ENCODE measurements around the gene FGF21.
"Not testable (repeated sequence)": the region's sequence is repeated elsewhere in the genome, so short reads cannot be mapped to it uniquely, and the experiment has no call there.

Gene FGF21

DNA sequence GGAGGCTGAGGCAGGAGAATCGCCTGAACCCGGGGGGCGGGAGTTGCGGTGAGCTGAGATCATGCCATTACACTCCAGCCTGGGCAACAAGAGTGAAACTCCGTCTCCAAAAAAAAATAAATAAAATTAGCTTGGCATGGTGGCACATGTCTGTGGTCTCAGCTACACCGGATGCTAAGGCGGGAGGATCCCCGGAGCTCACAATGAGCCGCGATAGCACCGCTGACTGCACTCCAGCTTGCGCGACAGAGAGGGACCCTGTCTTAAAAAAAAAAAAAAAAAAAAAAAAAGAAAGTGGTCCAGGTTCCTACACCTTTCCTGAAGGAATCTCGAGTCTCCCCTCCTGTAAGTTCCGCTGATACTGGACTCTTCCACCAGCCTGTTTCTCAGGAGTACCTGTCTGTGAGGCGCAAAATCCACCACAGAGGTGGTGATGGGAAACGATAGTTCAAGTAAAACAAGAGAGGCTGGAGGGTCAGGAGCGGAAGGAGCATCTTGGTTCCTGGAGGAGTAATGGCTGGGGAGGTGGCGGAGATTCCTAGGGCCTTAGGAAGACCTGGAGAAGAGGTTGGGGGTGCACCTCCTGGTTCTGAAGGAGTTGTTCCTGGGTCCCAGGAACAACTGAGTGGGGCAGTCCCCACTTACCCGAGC lies 3.4 kb upstream of the FGF21 start:
- no peak for DNase-seq (ENCODE audit: low read depth in 2 of 2)

DNA sequence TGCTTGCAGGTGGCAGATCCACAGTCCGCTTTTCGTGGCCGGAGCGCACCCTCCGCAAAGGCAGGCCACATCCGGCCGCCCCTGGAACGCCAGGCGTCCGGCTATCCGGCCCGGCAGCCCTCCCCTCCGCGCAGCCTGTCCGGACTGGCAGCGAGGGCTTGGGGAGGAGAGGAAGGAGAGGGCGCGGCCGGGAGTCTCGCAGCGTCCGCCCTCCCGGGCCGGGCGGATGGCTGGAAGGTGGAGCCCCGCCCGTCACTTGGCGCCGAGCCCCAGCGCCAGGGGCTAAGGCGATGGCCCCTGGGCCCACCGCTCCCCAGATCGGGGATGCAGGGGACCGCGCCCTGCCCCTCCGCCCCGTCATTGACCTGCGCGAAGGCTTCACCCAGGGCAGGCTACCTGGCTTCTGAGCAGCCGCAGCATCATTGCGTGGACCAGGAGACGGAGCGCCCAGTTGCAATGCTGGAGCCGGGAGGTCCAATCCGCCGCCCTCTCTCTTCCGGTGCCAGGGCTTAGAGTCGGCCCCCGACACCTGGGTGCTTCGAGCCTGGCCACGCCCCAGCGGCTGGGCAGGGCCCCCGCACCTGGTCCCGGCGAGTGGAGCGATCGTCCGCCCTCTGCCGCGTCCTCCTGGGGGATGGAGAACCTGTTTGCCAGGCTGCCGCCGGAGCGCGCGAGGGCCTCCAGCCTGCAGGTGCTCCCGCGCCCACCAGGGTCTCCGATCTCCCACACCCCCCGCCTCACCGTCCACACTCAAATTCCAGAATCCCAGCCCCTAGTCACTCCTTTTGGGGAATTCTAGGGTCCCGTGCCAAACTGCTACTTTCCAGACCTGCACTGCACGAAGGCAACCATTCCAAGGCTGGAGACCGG lies 2.6 kb upstream of the FGF21 start, which contains the start of gene FUT1:
Gene FUT1, minus strand, starts transcription at position 146 of the 870 bp plus-strand sequence. CDS start 1,360 bp downstream, outside the sequence.
- no peak for DNase-seq (ENCODE audit: low read depth in 2 of 2)

DNA sequence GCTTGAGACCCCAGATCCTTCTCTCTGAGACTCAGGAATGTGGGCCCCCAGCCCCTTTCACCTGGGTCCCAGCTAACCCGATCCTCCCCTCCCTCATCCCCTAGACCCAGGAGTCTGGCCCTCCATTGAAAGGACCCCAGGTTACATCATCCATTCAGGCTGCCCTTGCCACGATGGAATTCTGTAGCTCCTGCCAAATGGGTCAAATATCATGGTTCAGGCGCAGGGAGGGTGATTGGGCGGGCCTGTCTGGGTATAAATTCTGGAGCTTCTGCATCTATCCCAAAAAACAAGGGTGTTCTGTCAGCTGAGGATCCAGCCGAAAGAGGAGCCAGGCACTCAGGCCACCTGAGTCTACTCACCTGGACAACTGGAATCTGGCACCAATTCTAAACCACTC lies 463 bp downstream of the FGF21 start:
- DNase-seq (ENCODE audit: low read depth in 2 of 2): no peak

DNA sequence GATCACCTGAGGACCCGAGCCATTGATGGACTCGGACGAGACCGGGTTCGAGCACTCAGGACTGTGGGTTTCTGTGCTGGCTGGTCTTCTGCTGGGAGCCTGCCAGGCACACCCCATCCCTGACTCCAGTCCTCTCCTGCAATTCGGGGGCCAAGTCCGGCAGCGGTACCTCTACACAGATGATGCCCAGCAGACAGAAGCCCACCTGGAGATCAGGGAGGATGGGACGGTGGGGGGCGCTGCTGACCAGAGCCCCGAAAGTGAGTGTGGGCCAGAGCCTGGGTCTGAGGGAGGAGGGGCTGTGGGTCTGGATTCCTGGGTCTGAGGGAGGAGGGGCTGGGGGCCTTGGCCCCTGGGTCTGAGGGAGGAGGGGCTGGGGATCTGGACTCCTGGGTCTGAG lies 888 bp downstream of the FGF21 start:
- no peak for DNase-seq (ENCODE audit: low read depth in 2 of 2)

DNA sequence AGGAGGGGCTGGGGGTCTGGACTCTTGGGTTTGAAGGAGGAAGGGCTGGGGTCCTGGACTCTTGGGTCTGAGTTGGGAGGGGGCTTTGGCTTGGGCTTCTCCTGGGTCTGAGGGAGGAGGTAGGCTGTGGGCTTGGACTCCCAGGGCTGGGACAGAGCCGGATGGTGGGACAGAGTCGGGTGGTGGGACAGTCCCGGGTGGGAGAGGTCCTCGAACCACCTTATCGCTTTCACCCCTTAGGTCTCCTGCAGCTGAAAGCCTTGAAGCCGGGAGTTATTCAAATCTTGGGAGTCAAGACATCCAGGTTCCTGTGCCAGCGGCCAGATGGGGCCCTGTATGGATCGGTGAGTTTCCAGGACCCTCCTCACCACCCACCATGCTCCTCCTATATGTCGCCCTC lies 1.4 kb downstream of the FGF21 start:
- DNase-seq (ENCODE audit: low read depth in 2 of 2): no peak

DNA sequence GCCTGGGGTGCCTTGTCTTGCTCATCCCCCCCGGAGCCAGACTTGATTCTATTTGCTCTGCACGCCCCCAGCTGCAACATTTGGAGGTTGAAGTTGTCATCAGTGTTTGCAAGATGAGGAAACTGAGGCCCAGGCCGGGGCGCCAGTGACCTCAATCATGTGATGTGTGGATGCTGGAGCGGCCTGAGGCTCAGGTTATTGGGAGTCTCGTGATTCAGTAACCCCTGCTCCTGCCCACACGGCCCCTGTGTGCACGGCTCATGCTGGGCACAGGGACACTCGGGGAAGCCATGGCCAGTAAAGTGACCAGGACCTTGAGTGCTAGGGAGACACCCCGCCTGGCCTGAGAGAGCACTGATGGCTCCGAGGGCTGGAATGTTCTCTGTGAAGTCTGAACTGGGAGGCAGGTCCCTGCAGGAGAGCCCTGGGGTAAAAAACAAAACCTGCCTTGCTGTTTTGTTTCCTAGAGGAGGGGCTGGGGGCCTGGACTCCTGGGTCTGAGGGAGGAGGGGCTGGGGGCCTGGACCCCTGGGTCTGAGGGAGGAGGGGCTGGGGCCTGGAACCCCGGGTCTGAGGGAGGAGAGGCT lies 1.9 kb downstream of the FGF21 start:
- no peak for DNase-seq (ENCODE audit: low read depth in 2 of 2)

DNA sequence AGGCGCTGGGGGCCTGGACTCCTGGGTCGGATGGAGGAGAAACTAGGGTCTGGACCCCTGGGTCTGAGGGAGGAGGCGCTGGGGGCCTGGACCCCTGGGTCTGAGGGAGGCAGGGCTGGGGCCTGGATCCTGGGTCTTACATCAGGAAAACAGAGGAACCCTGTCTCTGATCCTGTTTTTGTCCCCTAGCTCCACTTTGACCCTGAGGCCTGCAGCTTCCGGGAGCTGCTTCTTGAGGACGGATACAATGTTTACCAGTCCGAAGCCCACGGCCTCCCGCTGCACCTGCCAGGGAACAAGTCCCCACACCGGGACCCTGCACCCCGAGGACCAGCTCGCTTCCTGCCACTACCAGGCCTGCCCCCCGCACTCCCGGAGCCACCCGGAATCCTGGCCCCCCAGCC lies 2.4 kb downstream of the FGF21 start:
- no peak for DNase-seq (ENCODE audit: low read depth in 2 of 2)

DNA sequence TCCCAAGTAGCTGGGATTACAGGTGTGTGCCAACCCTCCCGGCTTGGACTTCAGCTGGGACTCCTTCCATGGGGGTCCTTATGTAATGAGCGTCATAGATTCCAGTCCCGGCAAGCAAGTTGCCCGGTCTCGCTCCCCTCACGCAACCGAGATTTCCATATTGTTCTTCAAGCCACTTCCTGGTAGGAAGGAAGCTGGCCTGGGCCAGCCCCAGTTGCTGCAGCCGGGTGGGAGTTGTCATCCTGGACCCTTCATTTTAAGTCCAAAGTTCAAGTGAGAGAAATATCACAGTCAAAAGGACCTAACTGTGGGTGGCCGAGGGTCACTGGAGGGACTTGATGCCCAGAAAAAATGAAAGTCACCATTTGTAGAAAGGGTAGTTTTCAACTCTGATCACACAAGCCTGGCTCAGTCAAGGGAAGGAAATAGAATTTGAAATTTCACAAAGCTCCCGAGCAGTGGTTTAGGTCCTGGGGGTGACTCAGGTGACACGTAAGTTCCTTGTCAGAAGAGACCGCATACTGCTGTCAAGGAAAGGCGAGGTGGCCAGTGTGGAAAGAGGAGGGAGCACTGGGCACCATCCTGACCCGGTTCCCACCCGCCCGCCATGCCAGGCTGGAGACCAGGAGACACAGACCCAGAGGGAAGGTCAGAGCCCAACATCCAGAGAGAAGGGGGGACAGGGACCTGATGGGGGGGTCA lies 5.3 kb downstream of the FGF21 start:
- no peak for DNase-seq (ENCODE audit: low read depth in 2 of 2)

DNA sequence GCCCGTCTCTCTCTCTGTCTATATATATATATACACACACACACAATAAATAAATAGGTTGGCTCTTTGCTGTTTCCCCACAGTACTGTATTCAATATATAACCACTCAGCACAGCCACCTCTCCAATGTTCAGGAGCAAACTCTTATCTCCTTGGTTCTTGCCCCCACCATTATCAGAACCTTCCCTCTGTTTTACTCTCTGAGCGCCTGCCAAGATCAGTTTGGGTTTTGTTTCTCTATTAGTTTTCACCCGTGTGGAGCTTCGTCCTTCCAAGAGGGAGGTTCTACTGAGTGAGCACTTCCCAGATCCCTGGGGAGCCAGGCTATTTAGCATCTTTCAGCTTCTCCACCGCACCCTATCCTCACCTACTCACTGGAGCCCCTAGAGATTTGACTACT lies 10.5 kb downstream of the FGF21 start:
- DNase-seq (ENCODE audit: low read depth in 2 of 2): not testable (repeated sequence)

DNA sequence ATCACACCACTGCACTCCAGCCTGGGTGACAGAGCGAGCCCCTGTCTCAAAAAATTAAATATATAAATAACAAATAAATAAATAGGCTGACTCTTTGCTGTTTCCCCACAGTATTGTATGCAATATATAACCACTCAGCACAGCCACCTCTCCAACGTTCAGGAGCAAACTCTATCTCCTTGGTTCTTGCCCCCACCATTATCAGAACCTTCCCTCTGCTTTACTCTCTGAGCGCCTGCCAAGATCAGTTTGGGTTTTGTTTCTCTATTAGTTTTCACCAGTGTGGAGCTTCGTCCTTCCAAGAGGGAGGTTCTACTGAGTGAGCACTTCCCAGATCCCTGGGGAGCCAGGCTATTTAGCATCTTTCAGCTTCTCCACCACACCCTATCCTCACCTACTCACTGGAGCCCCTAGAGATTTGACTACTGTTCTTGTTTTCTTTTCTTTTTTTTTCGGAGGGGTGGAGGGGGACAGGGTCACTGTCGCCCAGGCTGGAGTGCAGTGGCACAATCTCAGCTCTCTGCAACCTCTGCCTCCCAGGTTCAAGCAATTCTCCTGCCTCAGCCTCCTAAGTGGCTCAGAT lies 12.9 kb downstream of the FGF21 start:
- DNase-seq (ENCODE audit: low read depth in 2 of 2): not testable (repeated sequence)

DNA sequence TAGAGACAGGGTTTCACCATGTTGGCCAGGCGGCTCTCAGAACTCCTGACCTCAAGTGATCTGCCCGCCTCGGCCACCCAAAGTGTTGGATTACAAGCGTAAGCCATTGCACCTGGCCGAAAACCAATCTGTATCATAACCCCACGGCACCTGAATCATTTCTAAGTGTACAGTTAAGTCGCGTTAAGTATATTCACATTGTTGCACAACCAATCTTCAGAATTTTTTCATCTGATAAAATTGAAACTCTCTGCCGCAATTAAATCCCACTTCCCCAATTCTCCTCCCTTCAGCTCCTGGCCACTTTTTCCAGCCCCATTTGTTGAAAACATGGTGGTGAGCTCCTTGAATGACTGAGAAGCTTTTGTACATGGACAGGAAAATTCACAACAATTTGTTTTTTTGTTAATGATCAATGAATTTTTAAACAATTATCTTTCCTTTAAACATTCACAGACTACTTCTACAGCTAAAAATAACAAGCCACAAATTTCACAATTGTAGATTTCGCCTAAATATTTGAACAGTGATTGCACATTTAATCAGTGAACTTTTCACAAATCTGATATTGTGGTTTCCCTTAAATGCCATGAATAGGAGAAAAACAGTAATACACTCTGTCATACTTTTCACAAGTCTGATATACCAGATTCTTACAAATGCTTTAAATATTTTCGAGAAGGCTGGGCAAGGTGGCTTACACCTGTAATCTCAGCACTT lies 13.8 kb downstream of the FGF21 start:
- DNase-seq (ENCODE audit: low read depth in 2 of 2): no peak

DNA sequence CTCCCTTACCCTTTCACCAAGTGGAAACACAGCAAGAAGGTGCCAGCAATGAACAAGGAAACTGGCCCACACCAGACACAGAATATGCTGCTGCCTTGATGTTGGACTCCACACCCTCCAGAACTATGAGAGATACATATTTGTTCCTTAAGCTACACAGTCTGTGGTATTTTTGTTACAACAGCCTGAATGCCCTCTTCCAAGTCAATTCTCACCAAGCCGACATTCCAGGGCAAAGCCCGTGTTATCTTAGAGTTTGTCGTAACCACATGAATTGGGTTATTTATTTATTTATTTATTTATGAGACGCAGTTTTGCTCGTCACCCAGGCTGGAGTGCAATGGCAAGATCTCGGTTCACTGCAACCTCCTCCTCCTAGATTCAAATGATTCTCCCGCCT lies 14.9 kb downstream of the FGF21 start:
- DNase-seq (ENCODE audit: low read depth in 2 of 2): no peak

DNA sequence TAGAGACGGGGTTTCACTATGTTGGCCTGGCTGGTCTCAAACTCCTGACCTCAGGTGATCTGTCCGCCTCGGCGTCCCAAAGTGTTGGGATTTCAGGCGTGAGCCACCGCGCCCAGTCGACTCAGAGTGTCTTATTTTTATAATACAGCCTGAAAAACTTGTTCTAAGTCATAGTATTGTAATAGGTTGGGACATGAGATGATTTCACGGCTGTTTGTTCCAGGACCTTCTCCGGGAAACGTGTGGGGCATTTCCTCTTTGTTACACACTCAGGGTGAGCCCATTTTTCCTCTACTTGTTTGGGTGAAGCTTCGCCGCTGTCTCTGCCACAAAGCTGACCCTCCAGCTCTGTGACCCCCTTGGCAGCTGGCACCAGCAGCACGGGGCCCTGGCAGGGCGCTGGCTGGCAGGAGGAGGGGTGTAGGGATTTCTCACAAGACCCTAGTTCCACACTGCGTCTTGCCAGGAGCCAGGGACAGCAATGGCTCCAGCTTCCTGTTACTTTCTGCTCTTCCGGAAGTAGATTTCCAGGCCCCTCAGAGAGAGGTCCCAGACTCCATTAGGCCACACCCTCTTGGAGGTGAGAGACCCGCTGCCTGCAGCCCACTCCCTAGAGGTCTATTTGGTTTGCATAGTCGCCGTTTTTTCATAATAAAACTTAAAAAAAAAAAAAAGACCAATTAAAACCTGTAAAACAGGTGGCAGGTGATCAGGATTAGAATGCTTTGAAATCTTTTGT lies 15.6 kb downstream of the FGF21 start:
- no peak for DNase-seq (ENCODE audit: low read depth in 2 of 2)

DNA sequence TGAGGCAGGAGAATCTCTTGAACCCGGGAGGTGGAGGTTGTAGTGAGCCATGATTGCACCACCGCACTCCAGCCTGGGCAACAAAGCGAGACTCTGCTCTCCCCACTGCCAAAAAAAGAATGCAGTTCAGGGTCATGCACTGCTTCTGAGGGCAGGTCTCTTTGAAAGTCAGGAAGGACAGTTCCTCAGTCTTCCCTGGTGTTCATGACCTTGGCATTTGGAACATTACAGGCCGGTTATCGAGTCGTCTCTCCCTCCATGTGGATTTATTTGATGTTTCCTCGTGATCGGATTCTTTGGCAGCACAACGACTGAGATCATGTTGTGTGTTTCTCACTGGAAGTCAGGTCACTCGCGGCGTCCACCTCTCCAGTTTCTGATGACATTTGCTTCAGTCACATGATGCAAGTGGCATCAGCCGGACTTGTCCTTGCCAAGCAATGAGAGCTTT lies 17.2 kb downstream of the FGF21 start:
- no peak for DNase-seq (ENCODE audit: low read depth in 2 of 2)

DNA sequence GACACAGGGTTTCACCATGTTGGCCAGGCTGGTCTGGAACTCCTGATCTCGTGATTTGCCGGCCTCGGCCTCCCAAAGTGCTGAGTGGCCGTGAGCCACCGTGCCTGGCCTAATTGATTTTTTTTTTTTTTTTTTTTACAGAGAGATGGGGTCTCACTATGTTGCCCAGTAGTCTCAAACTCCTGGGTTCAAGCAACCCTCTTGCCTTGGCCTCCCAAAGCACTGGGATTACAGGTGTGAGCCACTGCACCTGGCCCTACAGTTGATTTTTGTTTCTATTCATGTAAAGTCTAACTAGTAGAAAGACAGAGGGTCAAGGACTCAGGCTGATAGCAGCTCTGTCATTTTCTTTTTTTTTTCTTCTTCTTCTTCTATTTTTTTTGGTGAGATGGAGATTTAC lies 21.8 kb downstream of the FGF21 start:
- DNase-seq (ENCODE audit: low read depth in 2 of 2): no peak

DNA sequence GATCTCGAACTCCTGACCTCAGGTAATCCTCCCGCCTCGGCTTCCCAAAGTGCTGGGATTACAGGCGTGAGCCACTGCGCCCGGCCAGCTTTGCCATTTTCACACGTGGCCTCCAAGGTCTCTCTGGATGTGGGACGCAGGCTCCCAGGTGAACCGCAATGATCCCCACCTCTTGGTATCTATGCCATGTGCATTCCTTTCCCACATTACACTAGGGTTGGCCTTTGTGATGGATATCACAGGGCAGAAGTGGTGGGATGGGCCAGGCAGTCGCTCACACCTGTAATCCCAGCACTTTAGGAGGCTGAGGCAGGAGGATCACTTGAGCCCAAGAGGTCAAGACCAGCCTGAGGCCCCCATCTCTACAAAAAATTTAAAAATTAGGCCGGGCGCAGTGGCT lies 22.4 kb downstream of the FGF21 start:
- no peak for DNase-seq (ENCODE audit: low read depth in 2 of 2)

DNA sequence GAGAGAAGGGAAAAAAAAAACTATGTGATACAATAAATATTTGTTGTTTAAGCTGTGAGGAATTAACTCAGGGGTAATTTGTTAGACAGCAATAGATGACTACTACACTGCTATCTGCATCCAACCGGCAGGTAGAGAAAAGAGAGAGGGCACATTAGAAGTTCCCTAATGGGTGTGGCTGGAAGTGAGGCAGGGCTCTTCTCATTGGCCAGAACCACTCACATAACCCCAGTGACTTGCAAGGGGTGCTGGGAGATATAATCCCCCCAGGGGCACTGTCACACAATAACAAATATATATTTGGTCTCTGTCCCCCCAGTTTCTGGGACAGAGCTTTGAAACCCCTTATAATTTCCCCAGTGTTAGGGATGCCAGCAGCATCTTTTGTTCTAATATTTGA lies 24.3 kb downstream of the FGF21 start:
- DNase-seq (ENCODE audit: low read depth in 2 of 2): no peak

DNA sequence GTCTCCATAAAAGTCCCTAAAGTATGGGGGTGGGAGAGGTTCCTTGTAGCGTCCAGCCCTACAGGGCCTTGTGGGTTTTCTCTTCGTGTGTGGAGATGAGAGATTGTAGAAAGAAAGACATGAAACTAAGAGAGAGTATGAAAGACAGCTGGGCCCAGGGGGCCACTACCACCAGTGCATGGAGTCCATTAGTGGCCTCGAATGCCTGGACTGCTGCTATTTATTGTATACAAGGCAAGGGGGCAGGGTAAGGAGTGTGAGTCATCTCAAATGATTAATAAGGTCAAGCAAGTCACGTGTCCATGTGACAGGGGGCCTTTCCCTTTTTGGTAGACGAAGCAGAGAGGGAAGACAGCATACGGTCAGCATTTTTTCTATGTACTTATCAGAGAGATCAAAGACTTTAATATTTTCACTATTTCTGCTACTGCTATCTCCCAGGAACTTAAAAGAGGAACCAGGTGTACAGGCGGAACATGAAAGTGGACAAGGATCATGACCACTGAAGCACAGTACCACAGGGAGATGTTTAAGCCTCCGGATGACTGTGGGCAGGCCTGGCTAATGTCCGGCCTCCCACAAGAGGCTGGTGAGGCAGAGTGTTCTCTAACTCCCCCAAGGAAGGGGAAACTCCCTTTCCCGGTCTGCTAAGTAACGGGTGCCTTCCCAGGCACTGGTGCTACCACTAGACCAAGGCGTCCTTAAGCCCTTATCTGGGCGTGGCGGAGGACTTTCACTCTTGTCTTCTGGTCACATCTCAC lies 25.5 kb downstream of the FGF21 start:
- DNase-seq (ENCODE audit: low read depth in 2 of 2): no peak

DNA sequence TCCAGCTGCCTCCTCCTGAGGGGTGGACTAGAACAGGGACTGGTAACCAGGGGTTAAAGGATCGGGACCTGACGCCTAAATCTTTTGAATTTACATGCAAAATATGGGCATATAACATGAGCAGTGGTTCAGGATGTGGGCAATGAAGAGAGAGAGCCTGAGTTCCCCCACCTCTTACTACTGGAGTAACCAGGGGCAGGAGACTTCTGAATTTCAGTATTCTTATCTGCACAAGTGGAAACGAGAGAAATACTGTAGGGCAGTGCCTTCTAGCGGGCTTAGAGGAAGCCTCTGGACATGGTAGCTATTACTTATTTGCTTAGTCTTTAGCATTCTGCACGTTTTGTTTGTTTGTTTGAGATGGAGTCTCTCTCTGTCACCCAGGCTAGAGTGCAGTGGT lies 29.2 kb downstream of the FGF21 start:
- DNase-seq (ENCODE audit: low read depth in 2 of 2): no peak

DNA sequence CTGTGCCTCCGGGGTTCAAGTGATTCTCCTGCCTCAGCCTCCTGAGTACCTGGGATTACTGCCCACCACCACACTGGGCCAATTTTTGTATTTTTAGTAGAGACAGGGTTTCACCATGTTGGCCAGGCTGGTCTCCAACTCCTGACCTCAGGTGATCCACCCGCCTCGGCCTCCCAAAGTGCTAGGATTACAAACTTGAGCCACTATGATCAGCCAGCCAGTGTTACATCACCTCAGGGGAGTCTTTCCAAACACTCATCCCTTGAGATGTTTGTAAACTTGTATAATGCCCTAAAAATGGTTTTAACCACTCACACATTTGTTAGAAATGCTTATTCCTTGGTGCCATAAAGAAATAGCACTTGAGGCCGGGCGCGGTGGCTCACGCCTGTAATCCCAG lies 31.1 kb downstream of the FGF21 start:
- not testable (repeated sequence) for DNase-seq (ENCODE audit: low read depth in 2 of 2)
